H1 (cell line): ENCODE data around the gene INTS6.

Experiments
- E2F6 ChIP-seq: IDR thresholded peaks from 2 replicates; pipeline ENCODE4 v1.6.1; 2012; ENCODE audit warnings: inconsistent platforms
- EGR1 ChIP-seq: IDR thresholded peaks from 2 replicates; pipeline ENCODE4 v1.6.1; 2011; ENCODE audit warnings: low read depth, low read length, borderline replicate concordance
- EZH2 ChIP-seq: fragments of 200-600 bp; sonication (generic); IDR thresholded peaks from 2 replicates; pipeline ENCODE4 v1.7.1; 2012; ENCODE audit warnings: low read depth, mild to moderate bottlenecking, moderate library complexity, low read length, inconsistent platforms; ENCODE audit not compliant: severe bottlenecking
- HDAC6 ChIP-seq: IDR thresholded peaks from one replicate; pipeline ENCODE4 v1.7.1; 2012; ENCODE audit warnings: low read depth, mild to moderate bottlenecking, inconsistent platforms, low read length, moderate library complexity
- KDM4A ChIP-seq: IDR thresholded peaks from one replicate; pipeline ENCODE4 v1.7.1; 2012; ENCODE audit warnings: low read depth, mild to moderate bottlenecking, moderate library complexity, low read length, inconsistent platforms; ENCODE audit not compliant: severe bottlenecking
- POLR2A ChIP-seq, 2 experiments: IDR thresholded peaks; 1 replicate in 1 of 2; 2 replicates in 1 of 2; pipeline ENCODE4 v1.6.1; 2011; ENCODE audit warnings: low read depth in 2 of 2, low read length in 2 of 2, mild to moderate bottlenecking in 2 of 2; ENCODE audit errors: control extremely low read depth in 1 of 2
- POU5F1 ChIP-seq: IDR thresholded peaks from 2 replicates; pipeline ENCODE4 v1.6.1; 2011; ENCODE audit warnings: low read depth, mild to moderate bottlenecking, low read length, moderate library complexity
- RNF2 ChIP-seq: fragments of 200-900, 300-1000 bp; sonication (generic); IDR thresholded peaks from 2 replicates; pipeline ENCODE4 v1.7.1; 2016; ENCODE audit warnings: borderline replicate concordance, low read depth, mild to moderate bottlenecking, antibody characterized with exemption, low read length; ENCODE audit not compliant: poor library complexity, severe bottlenecking; ENCODE audit errors: missing control alignments
- TBP ChIP-seq: IDR thresholded peaks from 2 replicates; pipeline ENCODE4 v1.6.1; 2011; ENCODE audit warnings: low read depth, low read length, improper control_type of control experiment
- ZNF274 ChIP-seq: IDR thresholded peaks from 2 replicates; pipeline ENCODE4 v1.7.0; 2012; ENCODE audit warnings: low read length, borderline replicate concordance; ENCODE audit errors: extremely low read depth
- TF ChIP-seq, protein P1 (sequence below), 3 experiments: IDR thresholded peaks; 1 replicate in 2 of 3; 2 replicates in 1 of 3; pipeline versions ENCODE4 v1.5.1 to v1.6.1; 2011; ENCODE audit warnings: low read length in 3 of 3, mild to moderate bottlenecking in 3 of 3, inconsistent platforms in 2 of 3, low read depth in 1 of 3, moderate library complexity in 1 of 3; ENCODE audit not compliant: insufficient read depth in 1 of 3; ENCODE audit errors: control extremely low read depth in 1 of 3
- TF ChIP-seq, protein P2 (sequence below): IDR thresholded peaks from 2 replicates; pipeline ENCODE4 v1.6.1; 2011; ENCODE audit warnings: low read length, improper control_type of control experiment

- no peak for TF ChIP-seq ZNF274
- TF ChIP-seq RNF2: no peak
- TF ChIP-seq EZH2: no peak
- TF ChIP-seq, protein P1, sequence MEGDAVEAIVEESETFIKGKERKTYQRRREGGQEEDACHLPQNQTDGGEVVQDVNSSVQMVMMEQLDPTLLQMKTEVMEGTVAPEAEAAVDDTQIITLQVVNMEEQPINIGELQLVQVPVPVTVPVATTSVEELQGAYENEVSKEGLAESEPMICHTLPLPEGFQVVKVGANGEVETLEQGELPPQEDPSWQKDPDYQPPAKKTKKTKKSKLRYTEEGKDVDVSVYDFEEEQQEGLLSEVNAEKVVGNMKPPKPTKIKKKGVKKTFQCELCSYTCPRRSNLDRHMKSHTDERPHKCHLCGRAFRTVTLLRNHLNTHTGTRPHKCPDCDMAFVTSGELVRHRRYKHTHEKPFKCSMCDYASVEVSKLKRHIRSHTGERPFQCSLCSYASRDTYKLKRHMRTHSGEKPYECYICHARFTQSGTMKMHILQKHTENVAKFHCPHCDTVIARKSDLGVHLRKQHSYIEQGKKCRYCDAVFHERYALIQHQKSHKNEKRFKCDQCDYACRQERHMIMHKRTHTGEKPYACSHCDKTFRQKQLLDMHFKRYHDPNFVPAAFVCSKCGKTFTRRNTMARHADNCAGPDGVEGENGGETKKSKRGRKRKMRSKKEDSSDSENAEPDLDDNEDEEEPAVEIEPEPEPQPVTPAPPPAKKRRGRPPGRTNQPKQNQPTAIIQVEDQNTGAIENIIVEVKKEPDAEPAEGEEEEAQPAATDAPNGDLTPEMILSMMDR (IDR thresholded peaks at IDR 0.05; ENCODE audit: control extremely low read depth in 1 of 3, insufficient read depth in 1 of 3, low read depth in 1 of 3, low read length in 3 of 3): no peak
- no peak for TF ChIP-seq HDAC6
- no peak for TF ChIP-seq TBP
- TF ChIP-seq POLR2A (IDR thresholded peaks at IDR 0.05; ENCODE audit: control extremely low read depth in 1 of 2, low read depth in 2 of 2, low read length in 2 of 2): no peak
- no peak for TF ChIP-seq KDM4A
- TF ChIP-seq EGR1: no peak
- TF ChIP-seq, protein P2, sequence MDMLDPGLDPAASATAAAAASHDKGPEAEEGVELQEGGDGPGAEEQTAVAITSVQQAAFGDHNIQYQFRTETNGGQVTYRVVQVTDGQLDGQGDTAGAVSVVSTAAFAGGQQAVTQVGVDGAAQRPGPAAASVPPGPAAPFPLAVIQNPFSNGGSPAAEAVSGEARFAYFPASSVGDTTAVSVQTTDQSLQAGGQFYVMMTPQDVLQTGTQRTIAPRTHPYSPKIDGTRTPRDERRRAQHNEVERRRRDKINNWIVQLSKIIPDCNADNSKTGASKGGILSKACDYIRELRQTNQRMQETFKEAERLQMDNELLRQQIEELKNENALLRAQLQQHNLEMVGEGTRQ: no peak
- TF ChIP-seq E2F6: no peak
- TF ChIP-seq POU5F1: no peak
These were observed 12.5 kb downstream of the INTS6 start for GRCh38 chr13:51440381-51440780.
